ENCODE measurements around the gene CBX1. TPM values are rescaled to one million over a fixed set of nuclear protein-coding genes. Genes with fewer than 3 reads are reported as not detected.

Gene CBX1
- total and polyA plus RNA-seq, 2 donors (not counting 3 experiments of a cell fraction or from before 2014, with no cell fraction given), result 20.4 to 95.2 TPM

DNA sequence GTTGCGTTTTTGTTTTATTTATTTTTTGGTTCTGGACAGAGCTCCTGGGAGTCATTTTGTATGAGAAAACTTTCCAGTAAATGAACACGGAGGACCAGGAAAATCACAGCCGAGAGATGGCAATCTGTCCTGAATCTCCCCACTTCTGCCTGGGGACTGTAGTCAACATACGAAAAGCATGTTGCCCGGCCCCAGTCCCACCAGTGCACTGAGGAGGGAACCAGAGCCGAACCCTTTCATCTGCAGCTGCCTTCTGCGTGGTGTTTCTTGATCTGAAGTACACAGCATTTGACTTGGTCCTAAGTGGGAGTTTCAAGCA lies 25.2 kb upstream of the CBX1 start:
- ChIA-PET CTCF (interaction anchor here (1.2 to 1.7 kb wide), 5 partner anchors 9 to 101 kb away, joined by 3 to 7 read pairs (median 4); no protein-coding TSS in a partner anchor), POLR2A (no interaction called here)
- H3K9ac ChIP-seq (replicated peaks; ENCODE audit: extremely low read depth, insufficient read depth, low read length), result no peak overlapping the region
- no peak overlapping the region for H3K4me3 ChIP-seq (replicated peaks in 1 of 3; ENCODE audit: insufficient read depth in 1 of 3, low read depth in 1 of 3, low read length in 3 of 3)
- H3K4me2 ChIP-seq (ENCODE audit: insufficient read depth, low read length), result no peak overlapping the region
- peaks cover 6 to 11% of the 10 kb centered on the region in 2 experiments for H3K36me3 ChIP-seq (ENCODE audit: control insufficient read depth in 2 of 2, extremely low read depth in 1 of 2, insufficient read depth in 2 of 2, low read length in 2 of 2)
- TF ChIP-seq JUN (IDR thresholded peaks at IDR 0.05; ENCODE audit: borderline replicate concordance, insufficient read depth, insufficient read length, low read depth) (no peak), FOS (IDR thresholded peaks at IDR 0.05; ENCODE audit: borderline replicate concordance, insufficient read depth, low read length) (no peak), EZH2 (IDR thresholded peaks at IDR 0.05; ENCODE audit: borderline replicate concordance, low read depth, low read length, severe bottlenecking) (no peak), POLR2AphosphoS5 (IDR thresholded peaks at IDR 0.05; ENCODE audit: insufficient read depth, low read depth, low read length) (no peak), GATA2 (IDR thresholded peaks at IDR 0.05; ENCODE audit: insufficient read depth, insufficient read length, low read depth, low read length) (no peak), MYC (IDR thresholded peaks at IDR 0.05; ENCODE audit: low read depth, low read length) (no peak), POLR2A (IDR thresholded peaks at IDR 0.05; ENCODE audit: low read depth, low read length) (no peak)
- TF ChIP-seq, protein P1, sequence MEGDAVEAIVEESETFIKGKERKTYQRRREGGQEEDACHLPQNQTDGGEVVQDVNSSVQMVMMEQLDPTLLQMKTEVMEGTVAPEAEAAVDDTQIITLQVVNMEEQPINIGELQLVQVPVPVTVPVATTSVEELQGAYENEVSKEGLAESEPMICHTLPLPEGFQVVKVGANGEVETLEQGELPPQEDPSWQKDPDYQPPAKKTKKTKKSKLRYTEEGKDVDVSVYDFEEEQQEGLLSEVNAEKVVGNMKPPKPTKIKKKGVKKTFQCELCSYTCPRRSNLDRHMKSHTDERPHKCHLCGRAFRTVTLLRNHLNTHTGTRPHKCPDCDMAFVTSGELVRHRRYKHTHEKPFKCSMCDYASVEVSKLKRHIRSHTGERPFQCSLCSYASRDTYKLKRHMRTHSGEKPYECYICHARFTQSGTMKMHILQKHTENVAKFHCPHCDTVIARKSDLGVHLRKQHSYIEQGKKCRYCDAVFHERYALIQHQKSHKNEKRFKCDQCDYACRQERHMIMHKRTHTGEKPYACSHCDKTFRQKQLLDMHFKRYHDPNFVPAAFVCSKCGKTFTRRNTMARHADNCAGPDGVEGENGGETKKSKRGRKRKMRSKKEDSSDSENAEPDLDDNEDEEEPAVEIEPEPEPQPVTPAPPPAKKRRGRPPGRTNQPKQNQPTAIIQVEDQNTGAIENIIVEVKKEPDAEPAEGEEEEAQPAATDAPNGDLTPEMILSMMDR (IDR thresholded peaks at IDR 0.05; ENCODE audit: extremely low read depth in 1 of 2, insufficient read depth in 1 of 2, low read depth in 1 of 2, low read length in 2 of 2), result no peak
- TF ChIP-seq, protein P2, sequence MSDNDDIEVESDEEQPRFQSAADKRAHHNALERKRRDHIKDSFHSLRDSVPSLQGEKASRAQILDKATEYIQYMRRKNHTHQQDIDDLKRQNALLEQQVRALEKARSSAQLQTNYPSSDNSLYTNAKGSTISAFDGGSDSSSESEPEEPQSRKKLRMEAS (IDR thresholded peaks at IDR 0.05; ENCODE audit: insufficient read depth, insufficient read length), result no peak
- BruUV-seq (replicated peaks), result no TSS peak
- no peaks in the 10 kb centered on the region for H3K79me2 ChIP-seq (ENCODE audit: control insufficient read depth, insufficient read depth, low read length)
- no peak overlapping the region for H3K27ac ChIP-seq (ENCODE audit: insufficient read depth, low read depth, low read length)
- no peaks in the 10 kb centered on the region for H4K20me1 ChIP-seq (replicated peaks; ENCODE audit: control insufficient read depth, extremely low read depth, insufficient read depth, low read length)
- no peaks in the 10 kb centered on the region for H3K27me3 ChIP-seq (ENCODE audit: control insufficient read depth in 2 of 2, insufficient read depth in 2 of 2, low read length in 2 of 2)
- no peaks in the 10 kb centered on the region for H3K9me3 ChIP-seq (replicated peaks; ENCODE audit: control insufficient read depth, insufficient read depth, low read length)
- H3K4me1 ChIP-seq (ENCODE audit: control insufficient read depth, extremely low read depth, insufficient read depth, low read length), result peaks cover 15% of the 10 kb centered on the region
- DNase-seq (ENCODE audit: low read depth, low spot score), result no peak
- intact Hi-C loops (cut with micrococcal nuclease), result no loop called here
- no peaks in the 10 kb centered on the region for H3K9me1 ChIP-seq (replicated peaks; ENCODE audit: control insufficient read depth, extremely low read depth, insufficient read depth, low read length)
- no peak overlapping the region for H2AFZ ChIP-seq (ENCODE audit: low read depth, low read length)
- dilution Hi-C loops (cut with MboI; ENCODE audit: extremely low pct_ligation_motif_present, low sequenced_read_pairs), result no loop called here
- no peak for FAIRE-seq
